ENCODE results near the gene LRRK1. TPM values are rescaled to one million over a fixed set of nuclear protein-coding genes. Genes with fewer than 3 reads are reported as not detected.
A peak's percentile ranks its signal among the peaks of the same experiment; 100 is the strongest.

LRRK1 gene
- total RNA-seq, 3 donors from 2014 or later (not counting 1 experiment from before 2014, with no cell fraction given): 1.2 to 5.5 (median 3.2) TPM

DNA sequence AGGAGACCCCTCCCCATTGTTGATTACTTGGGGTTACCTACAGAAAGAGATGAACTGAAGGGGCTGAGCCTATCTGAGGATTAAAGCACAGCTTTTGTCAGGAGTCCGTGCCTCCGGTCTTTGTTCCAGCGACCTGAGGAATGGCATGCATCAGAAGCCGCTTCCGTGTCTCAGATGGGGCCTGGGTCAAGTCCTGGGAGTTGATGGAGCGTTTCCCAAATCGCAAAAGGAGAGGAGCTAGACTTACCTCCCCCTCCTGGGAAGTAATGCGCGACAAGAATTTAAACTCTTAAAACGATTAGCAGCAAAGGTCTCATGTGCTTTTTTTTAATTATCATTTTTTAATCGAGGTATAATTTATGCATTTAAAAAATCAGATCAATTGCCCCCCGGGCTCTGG is 40.5 kb upstream of the LRRK1 start:
- H3K27me3 Mint-ChIP-seq (ENCODE audit: low read depth in 2 of 2): peaks cover 45 to 69% of the 10 kb centered on the region in 2 donors
- no peak for DNase-seq
- H3K27ac Mint-ChIP-seq: no peak overlapping the region

DNA sequence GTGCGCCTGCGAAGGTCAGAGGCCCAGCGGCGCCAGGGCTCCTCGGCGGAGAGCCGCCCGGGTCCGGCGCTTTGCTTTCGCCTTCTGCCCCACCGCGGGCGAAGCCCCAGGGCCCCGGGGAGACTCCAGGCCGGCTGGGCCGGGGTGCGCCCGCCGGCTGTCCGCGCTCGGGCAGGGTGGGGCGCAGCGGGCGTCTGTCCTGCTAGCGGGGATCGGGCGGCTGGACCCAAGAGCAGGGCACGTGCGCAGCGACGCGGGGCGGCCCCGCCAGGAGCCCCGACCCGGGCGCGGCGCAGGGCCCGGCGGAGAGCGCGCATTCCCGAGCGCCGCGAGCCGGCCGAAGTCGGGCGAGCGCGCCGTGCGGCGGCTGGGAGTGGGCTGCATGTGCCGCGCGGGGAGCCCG is 40.1 kb upstream of the LRRK1 start:
- ATAC-seq: no peak

More for the DNA sequence above, 40.5 kb upstream of the LRRK1 start:
- H3K9me3 ChIP-seq (ENCODE audit: control insufficient read depth, insufficient read depth, low read length): no peaks in the 10 kb centered on the region
- H3K9me3 Mint-ChIP-seq: no peaks in the 10 kb centered on the region
- peaks cover 22% of the 10 kb centered on the region for H3K27me3 ChIP-seq (ENCODE audit: control insufficient read depth, insufficient read depth, low read length)
- WGBS (ENCODE audit: insufficient coverage): 17% methylated on average over 9 of the region's 12 CpGs
- H3K4me1 ChIP-seq (ENCODE audit: control insufficient read depth, insufficient read depth, low read length): peaks cover 4% of the 10 kb centered on the region
- TF ChIP-seq CTCF (IDR thresholded peaks at IDR 0.05): no peak
- intact Hi-C loops (cut with micrococcal nuclease): no loop called here
- H3K36me3 Mint-ChIP-seq: no peaks in the 10 kb centered on the region
- peak overlapping the region; percentile 40 for H3K4me3 Mint-ChIP-seq
- ATAC-seq: no peak
- no peaks in the 10 kb centered on the region for H3K4me1 Mint-ChIP-seq
- H3K4me3 ChIP-seq (ENCODE audit: low read length): no peak overlapping the region
- no peaks in the 10 kb centered on the region for H3K36me3 ChIP-seq (ENCODE audit: control insufficient read depth, insufficient read depth, low read length)
- H3K27ac ChIP-seq (ENCODE audit: low read length): no peak overlapping the region

GRCh38 chr15:100879464-100880138 is 39.6 kb upstream of the LRRK1 start, which contains the start of gene ALDH1A3:
ALDH1A3 (plus strand) TSS chr15:100879831; CDS start chr15:100879908, 77 bp downstream.
- 2% methylated on average over 93 of the region's 93 CpGs for WGBS (ENCODE audit: insufficient coverage)
- Mint-ChIP-seq H3K36me3 (no peaks in the 10 kb centered on the region), H3K4me1 (no peaks in the 10 kb centered on the region), H3K27me3 (ENCODE audit: low read depth in 2 of 2) (peaks cover 48 to 77% of the 10 kb centered on the region in 2 donors), H3K9me3 (no peaks in the 10 kb centered on the region), H3K27ac (no peak within 1 kb of the TSS), H3K4me3 (peak within 1 kb of the TSS; percentile 40)
- DNase-seq: no peak
- no peaks in the 10 kb centered on the region for H3K9me3 ChIP-seq (ENCODE audit: control insufficient read depth, insufficient read depth, low read length)
- peaks cover 24% of the 10 kb centered on the region for H3K27me3 ChIP-seq (ENCODE audit: control insufficient read depth, insufficient read depth, low read length)
- peak in 1 of 3 donors; percentile 21 for ATAC-seq
- TF ChIP-seq CTCF (IDR thresholded peaks at IDR 0.05): no peak
- intact Hi-C loops (cut with micrococcal nuclease): no loop called here
- H3K4me3 ChIP-seq (ENCODE audit: low read length): no peak within 1 kb of the TSS
- H3K4me1 ChIP-seq (ENCODE audit: control insufficient read depth, insufficient read depth, low read length): peaks cover 4% of the 10 kb centered on the region
- no peak within 1 kb of the TSS for H3K27ac ChIP-seq (ENCODE audit: low read length)
- no peaks in the 10 kb centered on the region for H3K36me3 ChIP-seq (ENCODE audit: control insufficient read depth, insufficient read depth, low read length)

More for the DNA sequence above, 40.1 kb upstream of the LRRK1 start:
- no peak overlapping the region for H3K27ac ChIP-seq (ENCODE audit: low read length)
- Mint-ChIP-seq H3K27me3 (ENCODE audit: low read depth in 2 of 2) (peaks cover 45 to 73% of the 10 kb centered on the region in 2 donors), H3K27ac (no peak overlapping the region), H3K9me3 (no peaks in the 10 kb centered on the region), H3K4me1 (no peaks in the 10 kb centered on the region), H3K4me3 (peak overlapping the region; percentile 40), H3K36me3 (no peaks in the 10 kb centered on the region)
- intact Hi-C loops (cut with micrococcal nuclease): no loop called here
- no peak for DNase-seq
- WGBS (ENCODE audit: insufficient coverage): 2% methylated on average over 62 of the region's 62 CpGs
- no peak for TF ChIP-seq CTCF (IDR thresholded peaks at IDR 0.05)
- H3K4me3 ChIP-seq (ENCODE audit: low read length): no peak overlapping the region
- H3K27me3 ChIP-seq (ENCODE audit: control insufficient read depth, insufficient read depth, low read length): peaks cover 24% of the 10 kb centered on the region
- H3K4me1 ChIP-seq (ENCODE audit: control insufficient read depth, insufficient read depth, low read length): peaks cover 4% of the 10 kb centered on the region
- no peaks in the 10 kb centered on the region for H3K9me3 ChIP-seq (ENCODE audit: control insufficient read depth, insufficient read depth, low read length)
- H3K36me3 ChIP-seq (ENCODE audit: control insufficient read depth, insufficient read depth, low read length): no peaks in the 10 kb centered on the region

All from natural killer cell (primary cell).